GM12878 (cell line): Measurements from ENCODE around the gene HDGFL1.

Source experiments
- CREM ChIP-seq: IDR thresholded peaks from 2 replicates; pipeline ENCODE4 v1.6.1; 2014; ENCODE audit warnings: antibody characterized with exemption, low read depth
- FOXM1 ChIP-seq: IDR thresholded peaks from 2 replicates; pipeline ENCODE4 v1.6.1; 2012; ENCODE audit warnings: low read depth, mild to moderate bottlenecking, inconsistent platforms, low read length, moderate library complexity
- GABPA ChIP-seq: IDR thresholded peaks from 2 replicates; pipeline ENCODE4 v1.6.1; 2014; ENCODE audit warnings: antibody characterized with exemption, low read depth, mild to moderate bottlenecking, inconsistent platforms
- HDAC2 ChIP-seq: fragments of 200-600 bp; sonication (generic); IDR thresholded peaks from 2 replicates; pipeline ENCODE4 v1.6.1; 2017
- MYC ChIP-seq: IDR thresholded peaks from 2 replicates; pipeline ENCODE4 v1.6.1; 2011; ENCODE audit warnings: mild to moderate bottlenecking, low read length, moderate library complexity, inconsistent platforms; ENCODE audit not compliant: insufficient read depth, insufficient replicate concordance, insufficient read length, severe bottlenecking
- POLR2AphosphoS5 ChIP-seq: IDR thresholded peaks from 2 replicates; pipeline ENCODE4 v1.6.1; 2011; ENCODE audit warnings: mild to moderate bottlenecking, low read length, inconsistent platforms
- RAD21 ChIP-seq: IDR thresholded peaks from 2 replicates; pipeline ENCODE4 v1.6.1; 2011; ENCODE audit warnings: mild to moderate bottlenecking, low read depth, low read length, moderate library complexity; ENCODE audit not compliant: insufficient read depth
- TF ChIP-seq, protein P1 (sequence below): IDR thresholded peaks from 2 replicates; pipeline ENCODE4 v1.6.1; 2011; ENCODE audit warnings: low read depth, mild to moderate bottlenecking, low read length, moderate library complexity, borderline replicate concordance; ENCODE audit errors: extremely low read depth
- TF ChIP-seq, protein P2 (sequence below), 3 experiments: IDR thresholded peaks in 2 of 3; conservative IDR thresholded peaks in 1 of 3; 2 replicates each; pipeline ENCODE4 v1.5.1; 2011; ENCODE audit warnings: low read depth in 3 of 3, low read length in 3 of 3, mild to moderate bottlenecking in 3 of 3, control low read depth in 2 of 3, moderate library complexity in 2 of 3, inconsistent platforms in 1 of 3, mixed read lengths in 1 of 3; ENCODE audit not compliant: control insufficient read depth in 2 of 3, insufficient read depth in 1 of 3; ENCODE audit errors: extremely low read depth in 1 of 3

DNA sequence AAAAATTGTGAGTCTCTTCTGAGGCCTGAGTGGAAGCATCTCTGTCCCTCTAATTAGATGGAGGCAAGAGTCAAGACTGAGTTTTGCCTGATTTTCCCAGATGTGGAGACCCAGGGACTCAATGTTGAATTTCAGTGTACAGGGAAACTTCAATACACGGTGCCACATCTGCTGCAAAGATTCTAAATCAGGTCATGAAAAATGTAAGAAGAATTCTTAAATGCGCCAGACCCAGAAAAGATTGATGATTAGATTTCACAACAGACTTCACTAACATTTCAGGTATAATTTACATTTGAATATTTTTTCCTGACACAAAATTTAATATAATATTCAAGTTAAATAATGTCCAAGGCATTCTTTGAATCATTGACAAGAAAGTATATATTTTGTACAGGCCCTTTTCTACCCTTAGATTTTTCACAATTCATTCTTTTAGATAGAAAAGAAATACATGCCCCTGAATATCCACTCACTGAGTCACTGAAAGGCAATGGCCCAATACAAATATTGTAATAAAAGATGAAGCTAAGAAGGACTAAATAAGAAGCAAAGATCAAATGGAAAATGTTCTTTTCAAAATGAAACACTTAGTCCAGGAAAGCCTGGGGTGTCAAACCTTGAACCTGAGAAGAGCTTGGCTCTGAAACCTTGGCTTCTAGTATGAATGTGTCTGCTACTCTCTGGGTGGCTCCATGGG is 18.2 kb upstream of the HDGFL1 start:
- TF ChIP-seq HDAC2 (no peak), FOXM1 (no peak), MYC (no peak), POLR2AphosphoS5 (no peak), GABPA (no peak), RAD21 (no peak), CREM (no peak)
- TF ChIP-seq, protein P1, sequence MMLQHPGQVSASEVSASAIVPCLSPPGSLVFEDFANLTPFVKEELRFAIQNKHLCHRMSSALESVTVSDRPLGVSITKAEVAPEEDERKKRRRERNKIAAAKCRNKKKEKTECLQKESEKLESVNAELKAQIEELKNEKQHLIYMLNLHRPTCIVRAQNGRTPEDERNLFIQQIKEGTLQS = no peak
- TF ChIP-seq, protein P2, sequence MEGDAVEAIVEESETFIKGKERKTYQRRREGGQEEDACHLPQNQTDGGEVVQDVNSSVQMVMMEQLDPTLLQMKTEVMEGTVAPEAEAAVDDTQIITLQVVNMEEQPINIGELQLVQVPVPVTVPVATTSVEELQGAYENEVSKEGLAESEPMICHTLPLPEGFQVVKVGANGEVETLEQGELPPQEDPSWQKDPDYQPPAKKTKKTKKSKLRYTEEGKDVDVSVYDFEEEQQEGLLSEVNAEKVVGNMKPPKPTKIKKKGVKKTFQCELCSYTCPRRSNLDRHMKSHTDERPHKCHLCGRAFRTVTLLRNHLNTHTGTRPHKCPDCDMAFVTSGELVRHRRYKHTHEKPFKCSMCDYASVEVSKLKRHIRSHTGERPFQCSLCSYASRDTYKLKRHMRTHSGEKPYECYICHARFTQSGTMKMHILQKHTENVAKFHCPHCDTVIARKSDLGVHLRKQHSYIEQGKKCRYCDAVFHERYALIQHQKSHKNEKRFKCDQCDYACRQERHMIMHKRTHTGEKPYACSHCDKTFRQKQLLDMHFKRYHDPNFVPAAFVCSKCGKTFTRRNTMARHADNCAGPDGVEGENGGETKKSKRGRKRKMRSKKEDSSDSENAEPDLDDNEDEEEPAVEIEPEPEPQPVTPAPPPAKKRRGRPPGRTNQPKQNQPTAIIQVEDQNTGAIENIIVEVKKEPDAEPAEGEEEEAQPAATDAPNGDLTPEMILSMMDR (IDR thresholded peaks at IDR 0.05 in 2 of 3, conservative IDR thresholded peaks at IDR 0.05 in 1 of 3; ENCODE audit: control insufficient read depth in 2 of 3, extremely low read depth in 1 of 3, insufficient read depth in 1 of 3, low read depth in 3 of 3, low read length in 3 of 3) = no peak
